Ascending aorta (tissue), 2 donors: Measurements from ENCODE around the gene USP40. TPM values are rescaled to one million over a fixed set of nuclear protein-coding genes. Genes with fewer than 3 reads are reported as not detected.

ENCODE experiments used
- DNase-seq, 2 donors: peaks; one replicate each; pipeline ENCODE4 v3.0.0-alpha.2; 2019; ENCODE audit warnings: low spot score in 2 of 2
- H3K27ac ChIP-seq, 2 donors: fragments of 200-600 bp; sonication (generic); one replicate each; pipeline ENCODE4 v1.5.1; 2016 to 2017; ENCODE audit warnings: mild to moderate bottlenecking in 1 of 2
- H3K27me3 ChIP-seq: fragments of 200-600 bp; sonication (generic); one replicate; pipeline ENCODE4 v1.5.1; 2017
- H3K36me3 ChIP-seq, 2 donors: fragments of 200-600 bp; sonication (generic); one replicate each; pipeline ENCODE4 v1.5.1; 2016
- H3K4me1 ChIP-seq, 2 donors: fragments of 200-600 bp; sonication (generic); one replicate each; pipeline ENCODE4 v1.5.1; 2016 to 2017; ENCODE audit warnings: mild to moderate bottlenecking in 1 of 2
- H3K4me3 ChIP-seq, 2 donors: fragments of 200-600 bp; sonication (generic); one replicate each; pipeline ENCODE4 v1.5.1; 2016 to 2017; ENCODE audit warnings: mild to moderate bottlenecking in 1 of 2
- H3K9me3 ChIP-seq, 2 donors: fragments of 200-600 bp; sonication (generic); one replicate each; pipeline ENCODE4 v1.5.1; 2016
- intact Hi-C: fragments of 100-400 bp; cut with DNase I; formaldehyde crosslinking; loops from one replicate; pipeline ENCODE4 v1.15.1; 2023
- total RNA-seq: library from RNA; depleted of rRNA; stranded (reverse); fragments of >200 nt; gene quantifications from one replicate; pipeline ENCODE4 v1.1.0, GENCODE V29; 2016
- TF ChIP-seq, protein P1 (sequence below), 3 experiments: fragments of 200-600 bp in 2 of 3; fragments of 450-650 bp in 1 of 3; sonication (generic) in 2 of 3; IDR thresholded peaks; one replicate each; pipeline ENCODE4 v1.5.1; 2016 to 2019; ENCODE audit warnings: antibody characterized with exemption in 3 of 3, mild to moderate bottlenecking in 1 of 3, moderate library complexity in 1 of 3

The USP40 gene
- total RNA-seq, 1 donor from 2014 or later: 42.7 TPM

DNA sequence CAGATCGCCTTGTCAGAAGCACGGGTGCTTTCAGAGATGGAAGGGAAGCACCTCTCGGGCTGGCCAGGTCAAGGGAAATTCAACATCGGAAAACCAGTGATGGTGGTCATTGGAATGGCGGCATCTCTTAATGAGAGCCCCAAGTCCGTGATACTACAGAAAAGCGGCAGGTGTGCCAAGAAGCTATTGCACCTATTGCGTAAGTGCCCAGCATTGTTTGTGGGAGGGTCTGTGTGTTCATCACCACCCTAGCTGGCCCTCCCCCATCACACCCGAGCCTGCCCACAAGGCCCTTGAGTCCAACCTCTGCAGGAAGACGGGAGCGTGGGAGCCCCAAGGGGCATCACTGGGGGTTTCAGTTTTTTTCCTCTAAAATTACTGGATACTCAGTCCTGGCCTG lies 111.6 kb downstream of the USP40 start:
- Histone ChIP-seq H3K9me3 (no peaks in the 10 kb centered on the region), H3K36me3 (peaks cover 92 to 100% of the 10 kb centered on the region in 2 donors), H3K4me3 (no peak overlapping the region), H3K4me1 (no peaks in the 10 kb centered on the region), H3K27ac (no peak overlapping the region), H3K27me3 (no peaks in the 10 kb centered on the region)
- TF ChIP-seq, protein P1, sequence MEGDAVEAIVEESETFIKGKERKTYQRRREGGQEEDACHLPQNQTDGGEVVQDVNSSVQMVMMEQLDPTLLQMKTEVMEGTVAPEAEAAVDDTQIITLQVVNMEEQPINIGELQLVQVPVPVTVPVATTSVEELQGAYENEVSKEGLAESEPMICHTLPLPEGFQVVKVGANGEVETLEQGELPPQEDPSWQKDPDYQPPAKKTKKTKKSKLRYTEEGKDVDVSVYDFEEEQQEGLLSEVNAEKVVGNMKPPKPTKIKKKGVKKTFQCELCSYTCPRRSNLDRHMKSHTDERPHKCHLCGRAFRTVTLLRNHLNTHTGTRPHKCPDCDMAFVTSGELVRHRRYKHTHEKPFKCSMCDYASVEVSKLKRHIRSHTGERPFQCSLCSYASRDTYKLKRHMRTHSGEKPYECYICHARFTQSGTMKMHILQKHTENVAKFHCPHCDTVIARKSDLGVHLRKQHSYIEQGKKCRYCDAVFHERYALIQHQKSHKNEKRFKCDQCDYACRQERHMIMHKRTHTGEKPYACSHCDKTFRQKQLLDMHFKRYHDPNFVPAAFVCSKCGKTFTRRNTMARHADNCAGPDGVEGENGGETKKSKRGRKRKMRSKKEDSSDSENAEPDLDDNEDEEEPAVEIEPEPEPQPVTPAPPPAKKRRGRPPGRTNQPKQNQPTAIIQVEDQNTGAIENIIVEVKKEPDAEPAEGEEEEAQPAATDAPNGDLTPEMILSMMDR (IDR thresholded peaks at IDR 0.05): no peak
- intact Hi-C loops: no loop called here
- DNase-seq: no peak

DNA sequence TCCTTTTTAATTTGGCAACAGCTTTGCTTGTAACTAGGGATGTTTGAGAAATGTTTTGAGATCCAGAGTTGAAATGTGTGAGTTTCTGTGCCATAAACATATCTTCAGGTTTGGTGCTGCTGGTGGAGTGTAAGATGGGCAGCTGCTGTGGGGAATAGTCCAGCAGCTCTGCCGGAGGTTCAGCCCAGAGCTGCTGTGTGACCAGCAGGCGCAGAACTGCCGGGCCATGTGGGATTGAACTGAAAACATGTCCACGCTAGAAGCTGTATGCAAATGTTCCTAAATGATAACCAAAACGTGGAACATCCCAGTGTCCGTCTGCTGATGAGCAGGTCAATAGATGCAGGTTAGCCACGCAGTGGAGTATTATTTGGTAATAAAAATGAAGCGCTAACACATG lies 112.7 kb downstream of the USP40 start:
- Histone ChIP-seq H3K27me3 (no peaks in the 10 kb centered on the region), H3K36me3 (peaks cover 92 to 100% of the 10 kb centered on the region in 2 donors), H3K4me1 (no peaks in the 10 kb centered on the region), H3K4me3 (no peak overlapping the region), H3K27ac (no peak overlapping the region), H3K9me3 (no peaks in the 10 kb centered on the region)
- intact Hi-C loops: no loop called here
- no peak for DNase-seq
- TF ChIP-seq, protein P1 (IDR thresholded peaks at IDR 0.05): no peak

DNA sequence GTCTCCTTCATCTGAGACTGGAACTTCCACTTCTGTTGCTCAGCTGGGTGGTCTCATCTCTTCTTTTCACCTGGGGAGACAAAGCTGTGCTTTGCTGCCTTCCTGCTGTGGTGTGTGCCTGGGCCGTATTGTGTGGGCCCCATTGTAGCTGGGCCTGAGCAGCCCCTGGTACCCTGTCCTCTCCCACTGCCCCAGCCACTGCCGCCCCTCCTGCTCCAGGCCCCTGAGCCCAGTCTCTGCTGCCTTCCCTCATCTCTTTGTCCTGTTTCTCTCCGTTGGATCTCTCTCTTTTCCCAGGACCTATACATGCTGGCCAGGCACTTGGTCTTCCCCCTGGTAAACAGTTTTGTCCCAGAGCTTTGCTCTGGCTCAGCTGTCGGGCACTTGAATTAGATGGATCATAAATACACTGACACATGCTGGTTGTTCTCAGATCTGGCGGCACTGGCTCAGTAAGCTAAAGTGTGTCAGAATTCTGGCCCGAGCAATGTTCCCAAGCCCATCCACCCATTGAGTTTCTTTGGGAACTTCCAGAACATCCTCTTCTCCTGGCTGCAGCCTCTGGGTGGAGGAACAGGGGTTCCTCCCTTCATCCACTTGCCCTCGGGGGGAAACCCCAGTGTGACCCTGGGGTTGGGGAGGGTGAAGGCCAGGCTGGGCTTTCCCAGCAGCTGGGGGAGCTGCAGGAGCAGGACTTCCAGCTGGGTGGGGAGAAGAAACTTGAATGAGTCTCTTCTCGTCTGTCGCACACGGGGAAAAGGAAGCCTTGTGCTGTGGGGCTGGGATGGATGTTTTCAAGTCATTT lies 113.3 kb downstream of the USP40 start:
- no peaks in the 10 kb centered on the region for H3K9me3 ChIP-seq
- no peak overlapping the region for H3K4me3 ChIP-seq
- no peaks in the 10 kb centered on the region for H3K4me1 ChIP-seq
- H3K36me3 ChIP-seq: peaks cover 95 to 100% of the 10 kb centered on the region in 2 donors
- intact Hi-C loops: no loop called here
- TF ChIP-seq, protein P1 (IDR thresholded peaks at IDR 0.05): no peak
- no peak overlapping the region for H3K27ac ChIP-seq
- DNase-seq: no peak
- no peaks in the 10 kb centered on the region for H3K27me3 ChIP-seq

GRCh38 chr2:233451950-233452349 lies 114.6 kb downstream of the USP40 start:
- no peak for DNase-seq
- Histone ChIP-seq H3K27me3 (no peaks in the 10 kb centered on the region), H3K27ac (no peak overlapping the region), H3K4me3 (no peak overlapping the region), H3K9me3 (no peaks in the 10 kb centered on the region), H3K36me3 (peaks cover 92 to 100% of the 10 kb centered on the region in 2 donors), H3K4me1 (no peaks in the 10 kb centered on the region)
- TF ChIP-seq, protein P1 (IDR thresholded peaks at IDR 0.05): no peak
- intact Hi-C loops: no loop called here

DNA sequence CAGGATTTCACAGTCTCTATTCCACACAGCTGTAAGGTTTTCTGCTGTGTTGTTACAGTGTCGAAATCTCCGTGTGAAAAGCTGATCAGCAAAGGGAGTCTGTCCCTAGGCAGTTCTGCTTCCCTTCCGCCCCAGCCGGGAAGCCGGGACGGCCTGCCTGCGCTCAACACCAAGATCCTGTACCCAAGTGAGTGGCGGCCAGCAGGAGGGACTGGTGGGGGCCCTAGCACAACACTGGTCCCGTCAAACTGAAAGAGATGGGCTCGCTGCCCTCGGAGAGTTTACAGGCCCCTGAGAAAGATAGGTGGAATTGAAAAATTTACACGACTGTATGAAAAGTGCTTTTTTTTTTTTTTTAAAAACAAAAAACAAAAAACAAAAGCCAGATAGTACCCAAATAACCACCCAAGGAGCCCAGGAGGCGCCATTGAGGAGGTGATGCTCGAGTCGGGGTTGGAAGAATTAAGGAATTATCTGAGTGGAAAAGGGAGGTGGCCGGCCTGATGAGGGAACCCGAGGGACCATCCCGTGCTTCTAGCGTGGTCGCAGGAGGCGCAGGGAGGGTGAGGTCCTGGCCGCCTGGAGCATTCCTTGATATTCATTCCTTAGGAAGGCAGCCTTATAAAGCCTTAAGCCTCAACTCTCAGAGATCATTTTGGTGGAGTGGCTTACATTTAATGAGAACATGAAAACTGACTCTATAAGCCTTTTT lies 115.6 kb downstream of the USP40 start:
- TF ChIP-seq, protein P1 (IDR thresholded peaks at IDR 0.05): no peak
- no peaks in the 10 kb centered on the region for H3K27me3 ChIP-seq
- intact Hi-C loops: no loop called here
- no peaks in the 10 kb centered on the region for H3K9me3 ChIP-seq
- H3K4me3 ChIP-seq: no peak overlapping the region
- DNase-seq: no peak
- no peaks in the 10 kb centered on the region for H3K4me1 ChIP-seq
- H3K27ac ChIP-seq: no peak overlapping the region
- H3K36me3 ChIP-seq: peaks cover 92 to 100% of the 10 kb centered on the region in 2 donors
